Endothelial cell of umbilical vein (primary cell): ENCODE data around the gene ZNF678. TPM values are rescaled to one million over a fixed set of nuclear protein-coding genes. Genes with fewer than 3 reads are reported as not detected.

Experiments
- BruUV-seq: library from RNA; stranded (reverse); fragments of 400-500 nt; replicated peaks from 2 replicates; lab custom pipeline; 2021; lab: Mats Ljungman, UMichigan
- CTCF ChIA-PET: fragments of 300-600, 350-600 bp; sonication (Branson Sonifier 250); formaldehyde crosslinking; loops from one replicate; lab custom pipeline; 2021; ENCODE audit warnings: antibody characterized with exemption, inconsistent platforms; lab: Charles Lee
- POLR2A ChIA-PET: fragments of 300-600, 350-600 bp; sonication (Branson Sonifier 250); formaldehyde crosslinking; loops from one replicate; lab custom pipeline; 2021; ENCODE audit warnings: antibody characterized with exemption, inconsistent platforms; lab: Charles Lee
- DNase-seq: peaks from one replicate; pipeline ENCODE4 v3.0.0-alpha.2; 2011; ENCODE audit warnings: low read depth, low spot score
- FAIRE-seq: peaks from 2 replicates; lab custom pipeline; 2011; peaks lifted over from hg19 to GRCh38; lab: Jason Lieb, UNC
- H2AFZ ChIP-seq: 2 replicates; pipeline ENCODE4 v1.6.0; 2012; ENCODE audit warnings: low read depth, low read length, control low read depth, inconsistent platforms
- H3K27ac ChIP-seq: 2 replicates; pipeline ENCODE4 v1.5.1; 2011; ENCODE audit warnings: low read depth, mild to moderate bottlenecking, control low read depth, low read length, moderate library complexity; ENCODE audit not compliant: insufficient read depth
- H3K27me3 ChIP-seq, 2 experiments: 2 replicates each; pipeline versions ENCODE4 v1.6.0 to v1.6.1; 2011; ENCODE audit warnings: low read length in 2 of 2, mixed read lengths in 1 of 2; ENCODE audit not compliant: control insufficient read depth in 2 of 2, insufficient read depth in 2 of 2
- H3K36me3 ChIP-seq, 2 experiments: 2 replicates in 1 of 2; 3 replicates in 1 of 2; pipeline ENCODE4 v1.5.1; 2011; ENCODE audit warnings: low read length in 2 of 2, mild to moderate bottlenecking in 1 of 2, moderate library complexity in 1 of 2; ENCODE audit not compliant: control insufficient read depth in 2 of 2, insufficient read depth in 2 of 2; ENCODE audit errors: extremely low read depth in 1 of 2
- H3K4me1 ChIP-seq: 3 replicates; pipeline ENCODE4 v1.5.1; 2011; ENCODE audit warnings: mild to moderate bottlenecking, low read length; ENCODE audit not compliant: control insufficient read depth, insufficient read depth; ENCODE audit errors: extremely low read depth
- H3K4me2 ChIP-seq: 2 replicates; pipeline ENCODE4 v1.6.1; 2011; ENCODE audit warnings: low read length, control low read depth, mixed read lengths; ENCODE audit not compliant: insufficient read depth
- H3K4me3 ChIP-seq, 3 experiments: fragments of 200-600 bp in 1 of 3; sonication (generic), shearing (Covaris generic) in 1 of 3; replicated peaks in 1 of 3; 2 replicates each; pipeline ENCODE4 v1.5.1; 2011 to 2016; ENCODE audit warnings: control low read depth in 3 of 3, low read length in 3 of 3, mild to moderate bottlenecking in 2 of 3, inconsistent platforms in 1 of 3, low read depth in 1 of 3, moderate library complexity in 1 of 3; ENCODE audit not compliant: insufficient read depth in 1 of 3
- H3K79me2 ChIP-seq: 2 replicates; pipeline ENCODE4 v1.6.0; 2012; ENCODE audit warnings: low read length, inconsistent platforms; ENCODE audit not compliant: control insufficient read depth, insufficient read depth
- H3K9ac ChIP-seq: replicated peaks from 2 replicates; pipeline ENCODE3; 2011; ENCODE audit warnings: low read length, control low read depth; ENCODE audit not compliant: insufficient read depth; ENCODE audit errors: extremely low read depth
- H3K9me1 ChIP-seq: replicated peaks from 3 replicates; pipeline ENCODE4 v1.6.0; 2011; ENCODE audit warnings: mild to moderate bottlenecking, low read length; ENCODE audit not compliant: control insufficient read depth, insufficient read depth; ENCODE audit errors: extremely low read depth
- H3K9me3 ChIP-seq: replicated peaks from 2 replicates; pipeline ENCODE4 v1.5.1; 2012; ENCODE audit warnings: low read length, inconsistent platforms; ENCODE audit not compliant: control insufficient read depth, insufficient read depth
- H4K20me1 ChIP-seq: replicated peaks from 2 replicates; pipeline ENCODE3; 2011; ENCODE audit warnings: mild to moderate bottlenecking, low read length; ENCODE audit not compliant: control insufficient read depth, insufficient read depth; ENCODE audit errors: extremely low read depth
- CTCF ChIP-seq, 2 donors: IDR thresholded peaks; 1 replicate in 1 of 2; 2 replicates in 1 of 2; pipeline ENCODE4 v1.5.1; 2011; ENCODE audit warnings: low read length in 2 of 2, mild to moderate bottlenecking in 2 of 2, moderate library complexity in 2 of 2, control low read depth in 1 of 2, inconsistent platforms in 1 of 2, low read depth in 1 of 2; ENCODE audit not compliant: insufficient read depth in 1 of 2; ENCODE audit errors: extremely low read depth in 1 of 2
- EZH2 ChIP-seq: IDR thresholded peaks from 2 replicates; pipeline ENCODE4 v1.6.1; 2012; ENCODE audit warnings: borderline replicate concordance, low read depth, mild to moderate bottlenecking, moderate library complexity, low read length, inconsistent platforms; ENCODE audit not compliant: severe bottlenecking
- FOS ChIP-seq: IDR thresholded peaks from 2 replicates; pipeline ENCODE4 v1.6.1; 2011; ENCODE audit warnings: mild to moderate bottlenecking, low read length, moderate library complexity, borderline replicate concordance; ENCODE audit not compliant: insufficient read depth
- GATA2 ChIP-seq: IDR thresholded peaks from 2 replicates; pipeline ENCODE4 v1.7.0; 2011; ENCODE audit warnings: low read depth, mild to moderate bottlenecking, moderate library complexity, mixed read lengths, low read length; ENCODE audit not compliant: insufficient read length, insufficient read depth
- JUN ChIP-seq: IDR thresholded peaks from 2 replicates; pipeline ENCODE4 v1.6.1; 2011; ENCODE audit warnings: borderline replicate concordance, low read depth; ENCODE audit not compliant: insufficient read length, insufficient read depth
- MAX ChIP-seq: IDR thresholded peaks from 2 replicates; pipeline ENCODE4 v1.6.1; 2011; ENCODE audit not compliant: insufficient read depth, insufficient read length
- MYC ChIP-seq: IDR thresholded peaks from one replicate; pipeline ENCODE4 v1.6.1; 2011; ENCODE audit warnings: mild to moderate bottlenecking, low read depth, low read length
- POLR2A ChIP-seq: IDR thresholded peaks from 2 replicates; pipeline ENCODE4 v1.6.1; 2012; ENCODE audit warnings: low read depth, mild to moderate bottlenecking, control low read depth, low read length
- POLR2AphosphoS5 ChIP-seq: IDR thresholded peaks from 2 replicates; pipeline ENCODE4 v1.6.1; 2012; ENCODE audit warnings: low read depth, mild to moderate bottlenecking, control low read depth, low read length, moderate library complexity; ENCODE audit not compliant: insufficient read depth
- dilution Hi-C: fragments of 300-500 bp; cut with MboI; formaldehyde crosslinking; loops from one replicate; pipeline ENCODE4 v1.15.0; 2019; ENCODE audit warnings: low sequenced_read_pairs; ENCODE audit not compliant: extremely low pct_ligation_motif_present
- intact Hi-C: fragments of 100-400 bp; cut with micrococcal nuclease; formaldehyde crosslinking; loops from one replicate; pipeline ENCODE4 v1.10.0; 2022
- polyA plus RNA-seq, 4 experiments: library from polyadenylated mRNA; depleted of rRNA in 3 of 4; stranded (reverse) in 3 of 4; unstranded in 1 of 4; fragments of >200 nt; gene quantifications; 2 replicates each; pipeline versions ENCODE4 v1.2.1 to v1.2.3, GENCODE V29; 2011 to 2012; ENCODE audit warnings: missing spikeins in 1 of 4
- total RNA-seq: library from RNA; stranded (reverse); gene quantifications from 2 replicates; pipeline ENCODE4 v1.2.3, GENCODE V29; 2021

Gene ZNF678
- total and polyA plus RNA-seq, 2 donors (not counting 3 experiments of a cell fraction or from before 2014, with no cell fraction given), result 2.1 to 7.7 TPM

- dilution Hi-C loops, result no loop called here
- Histone ChIP-seq H3K9me1 (no peaks in the 10 kb centered on the region), H3K36me3 (no peaks in the 10 kb centered on the region), H3K79me2 (peaks cover 63% of the 10 kb centered on the region), H3K4me3 (no peak overlapping the region), H3K27ac (no peak overlapping the region), H2AFZ (no peak overlapping the region), H3K27me3 (no peaks in the 10 kb centered on the region), H3K4me2 (no peak overlapping the region), H3K9ac (no peak overlapping the region), H3K4me1 (no peaks in the 10 kb centered on the region), H4K20me1 (peaks cover 2% of the 10 kb centered on the region), H3K9me3 (no peaks in the 10 kb centered on the region)
- ChIA-PET POLR2A (no interaction called here), CTCF (no interaction called here)
- BruUV-seq, result no TSS peak
- DNase-seq (no peak), FAIRE-seq (no peak)
- intact Hi-C loops, result no loop called here
- TF ChIP-seq GATA2 (no peak), JUN (no peak), POLR2AphosphoS5 (no peak), CTCF (IDR thresholded peaks at IDR 0.05; ENCODE audit: extremely low read depth in 1 of 2, insufficient read depth in 1 of 2, low read depth in 1 of 2, low read length in 2 of 2) (no peak), MYC (no peak), POLR2A (no peak), EZH2 (no peak), FOS (no peak), MAX (no peak)
Measured at GRCh38 chr1:227576189-227576588, 12.8 kb downstream of the ZNF678 start.
